RWPE2 (cell line): ENCODE results near the gene UBE2L3.

Source experiments
- ATAC-seq: fragments of 200-7000 bp; cut with Tn5 transposase; 3 replicates; pipeline ENCODE4 v1.9.1; 2021; ENCODE audit warnings: low read depth
- DNase-seq: peaks from one replicate; pipeline ENCODE4 v3.0.0-alpha.2; 2020; ENCODE audit warnings: low spot score
- H3K27ac ChIP-seq: fragments of 450-650 bp; 2 replicates; pipeline ENCODE4 v1.5.1; 2017; ENCODE audit warnings: mild to moderate bottlenecking; ENCODE audit not compliant: poor library complexity, severe bottlenecking
- H3K27me3 ChIP-seq: fragments of 250-450 bp; sonication (Bioruptor Pico); 2 replicates; pipeline ENCODE4 v1.5.1; 2021; ENCODE audit warnings: mild to moderate bottlenecking, moderate library complexity; ENCODE audit not compliant: insufficient read depth, poor library complexity, severe bottlenecking
- H3K36me3 ChIP-seq: fragments of 250-450 bp; sonication (Bioruptor Pico); 2 replicates; pipeline ENCODE4 v1.5.1; 2020; ENCODE audit warnings: low read depth, mild to moderate bottlenecking, moderate library complexity
- H3K4me1 ChIP-seq: fragments of 250-450 bp; sonication (Bioruptor Pico); 2 replicates; pipeline ENCODE4 v1.5.1; 2021; ENCODE audit warnings: mild to moderate bottlenecking, moderate library complexity; ENCODE audit not compliant: insufficient read depth, poor library complexity, severe bottlenecking
- H3K4me3 ChIP-seq: fragments of 250-450 bp; sonication (Bioruptor Pico); 2 replicates; pipeline ENCODE4 v1.5.1; 2021; ENCODE audit warnings: mild to moderate bottlenecking, moderate library complexity; ENCODE audit not compliant: severe bottlenecking
- H3K9me3 ChIP-seq: fragments of 250-450 bp; sonication (Bioruptor Pico); 2 replicates; pipeline ENCODE4 v1.5.1; 2021; ENCODE audit warnings: mild to moderate bottlenecking, moderate library complexity; ENCODE audit not compliant: severe bottlenecking
- CTCF ChIP-seq: fragments of 450-650 bp; IDR thresholded peaks from one replicate; pipeline ENCODE4 v1.5.1; 2017; ENCODE audit warnings: mild to moderate bottlenecking, moderate library complexity; ENCODE audit not compliant: poor library complexity, severe bottlenecking

UBE2L3 gene

GRCh38 chr22:21585389-21585788, 17.9 kb downstream of the UBE2L3 start:
- Histone ChIP-seq H3K9me3 (no peaks in the 10 kb centered on the region), H3K36me3 (peaks cover 10% of the 10 kb centered on the region; the same call in 1 of the 2 replicates), H3K4me1 (no peaks in the 10 kb centered on the region), H3K4me3 (no peak overlapping the region), H3K27me3 (no peaks in the 10 kb centered on the region), H3K27ac (no peak overlapping the region)
- no peak for ATAC-seq
- TF ChIP-seq CTCF = no peak
- no peak for DNase-seq

GRCh38 chr22:21587803-21588611, 20.5 kb downstream of the UBE2L3 start:
- no peak overlapping the region for H3K27ac ChIP-seq

GRCh38 chr22:21589396-21589795, 21.9 kb downstream of the UBE2L3 start:
- Histone ChIP-seq H3K27me3 (no peaks in the 10 kb centered on the region), H3K27ac (no peak overlapping the region), H3K4me3 (no peak overlapping the region), H3K4me1 (no peaks in the 10 kb centered on the region), H3K9me3 (no peaks in the 10 kb centered on the region), H3K36me3 (peaks cover 20% of the 10 kb centered on the region)
- ATAC-seq = no peak
- no peak for DNase-seq
- no peak for TF ChIP-seq CTCF

More at GRCh38 chr22:21587803-21588611, 20.5 kb downstream of the UBE2L3 start:
- Histone ChIP-seq H3K4me3 (no peak overlapping the region), H3K27me3 (no peaks in the 10 kb centered on the region), H3K4me1 (no peaks in the 10 kb centered on the region), H3K36me3 (peaks cover 16% of the 10 kb centered on the region), H3K9me3 (no peaks in the 10 kb centered on the region)
- no peak for DNase-seq
- no peak for TF ChIP-seq CTCF
- ATAC-seq = no peak

GRCh38 chr22:21590809-21591641, 23.5 kb downstream of the UBE2L3 start:
- Histone ChIP-seq H3K36me3 (peaks cover 33% of the 10 kb centered on the region), H3K4me1 (no peaks in the 10 kb centered on the region), H3K27me3 (no peaks in the 10 kb centered on the region), H3K27ac (no peak overlapping the region), H3K4me3 (no peak overlapping the region), H3K9me3 (no peaks in the 10 kb centered on the region)
- no peak for TF ChIP-seq CTCF
- ATAC-seq (no peak), DNase-seq (no peak)
